BLaER1 (cell line): ENCODE measurements around the gene RAC3.

Experiments
- H3K27ac ChIP-seq: shearing (Covaris generic); formaldehyde crosslinking; 2 replicates; pipeline ENCODE4 v1.8.1; 2022
- H3K27me3 ChIP-seq: shearing (Covaris generic); formaldehyde crosslinking; 2 replicates; pipeline ENCODE4 v1.8.1; 2022
- H3K36me3 ChIP-seq: shearing (Covaris generic); formaldehyde crosslinking; 2 replicates; pipeline ENCODE4 v1.8.1; 2022
- H3K4me1 ChIP-seq: shearing (Covaris generic); formaldehyde crosslinking; 2 replicates; pipeline ENCODE4 v1.8.1; 2022
- H3K4me2 ChIP-seq: shearing (Covaris generic); formaldehyde crosslinking; 2 replicates; pipeline ENCODE4 v1.8.1; 2022
- H3K4me3 ChIP-seq: shearing (Covaris generic); formaldehyde crosslinking; 2 replicates; pipeline ENCODE4 v1.8.1; 2022
- H3K9ac ChIP-seq: shearing (Covaris generic); formaldehyde crosslinking; 2 replicates; pipeline ENCODE4 v1.8.1; 2022
- H3K9me3 ChIP-seq: shearing (Covaris generic); formaldehyde crosslinking; 2 replicates; pipeline ENCODE4 v1.8.1; 2022
- H4K20me1 ChIP-seq: shearing (Covaris generic); formaldehyde crosslinking; 2 replicates; pipeline ENCODE4 v1.8.1; 2022
- Cebpa-rat ChIP-seq: shearing (Covaris generic); IDR thresholded peaks from 2 replicates; pipeline ENCODE4 v1.8.1; 2022

Gene RAC3

DNA sequence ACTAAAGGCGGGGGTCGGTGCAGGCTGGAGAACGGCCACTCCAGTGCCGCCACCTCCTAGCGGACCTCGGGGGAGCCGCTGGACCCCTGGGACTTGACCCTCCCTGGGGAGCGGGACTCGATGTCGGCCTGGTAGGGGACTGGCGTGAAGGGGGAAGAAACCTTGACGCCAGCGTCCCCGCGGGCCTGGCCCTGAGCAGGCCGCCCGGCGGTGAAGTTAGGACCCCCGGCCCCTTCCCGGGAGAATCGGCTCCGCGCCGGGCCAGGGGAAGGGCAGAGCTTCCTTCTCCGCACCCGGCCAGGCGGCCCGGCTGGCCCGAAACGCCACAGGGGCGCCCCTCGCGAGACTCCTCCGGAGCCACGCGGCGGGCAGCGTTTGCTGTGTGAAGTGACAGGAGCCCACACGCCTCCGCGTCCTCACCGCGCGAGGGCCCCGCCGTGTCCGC is 33.7 kb downstream of the RAC3 start:
- Histone ChIP-seq H3K4me3 (peak overlapping the region; percentile 96), H3K9me3 (no peaks in the 10 kb centered on the region)

GRCh38 chr17:82065638-82066303 is 34.3 kb downstream of the RAC3 start, which contains the start of gene DUS1L:
Gene DUS1L (minus strand): TSS chr17:82065804. CDS start chr17:82065059, 745 bp downstream.
- peaks cover 37% of the 10 kb centered on the region for H3K36me3 ChIP-seq
- H3K9ac ChIP-seq = peak within 1 kb of the TSS; percentile 95
- H3K27ac ChIP-seq = peak within 1 kb of the TSS; percentile 92
- peak within 1 kb of the TSS; percentile 99 for H3K4me2 ChIP-seq
- no peaks in the 10 kb centered on the region for H3K9me3 ChIP-seq
- no peaks in the 10 kb centered on the region for H3K27me3 ChIP-seq
- H4K20me1 ChIP-seq = peaks cover 33% of the 10 kb centered on the region
- peaks cover 34% of the 10 kb centered on the region for H3K4me1 ChIP-seq
- TF ChIP-seq Cebpa-rat = no peak
- peak within 1 kb of the TSS; percentile 96 for H3K4me3 ChIP-seq

More for the DNA sequence above, 33.7 kb downstream of the RAC3 start:
- Histone ChIP-seq H3K27ac (peak overlapping the region; percentile 92), H3K27me3 (no peaks in the 10 kb centered on the region), H3K36me3 (peaks cover 42% of the 10 kb centered on the region), H3K4me1 (peaks cover 39% of the 10 kb centered on the region), H3K9ac (peak overlapping the region; percentile 95), H3K4me2 (peak overlapping the region; percentile 99), H4K20me1 (peaks cover 39% of the 10 kb centered on the region)
- TF ChIP-seq Cebpa-rat = no peak

DNA sequence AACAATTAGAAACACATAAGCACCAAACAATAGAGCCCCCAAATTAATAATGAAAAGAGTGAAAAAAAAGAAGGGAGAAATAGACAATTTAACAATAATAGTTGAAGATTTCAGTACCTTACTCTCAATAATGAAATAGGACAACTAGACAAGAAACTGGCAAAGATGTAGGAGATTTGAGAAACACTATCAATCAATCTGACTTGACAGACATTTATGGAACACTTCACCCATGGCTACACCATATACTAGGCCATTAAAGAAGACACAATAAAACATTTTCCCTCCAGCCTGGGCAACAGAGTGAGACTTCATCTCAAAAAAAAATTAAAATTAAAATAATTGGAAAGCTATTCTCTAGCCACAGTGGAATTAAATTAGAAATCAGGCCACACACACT is 39.1 kb downstream of the RAC3 start:
- H3K9ac ChIP-seq = no peak overlapping the region
- H3K4me1 ChIP-seq = peaks cover 32% of the 10 kb centered on the region
- no peak for TF ChIP-seq Cebpa-rat
- H3K4me2 ChIP-seq = no peak overlapping the region
- no peaks in the 10 kb centered on the region for H3K27me3 ChIP-seq
- no peaks in the 10 kb centered on the region for H3K9me3 ChIP-seq
- no peaks in the 10 kb centered on the region for H4K20me1 ChIP-seq
- no peak overlapping the region for H3K27ac ChIP-seq
- no peaks in the 10 kb centered on the region for H3K36me3 ChIP-seq
- H3K4me3 ChIP-seq = no peak overlapping the region

- Histone ChIP-seq H3K27ac (no peak overlapping the region), H3K9ac (no peak overlapping the region), H3K9me3 (no peaks in the 10 kb centered on the region), H3K4me1 (peaks cover 33% of the 10 kb centered on the region), H3K4me3 (no peak overlapping the region), H3K4me2 (no peak overlapping the region), H3K27me3 (no peaks in the 10 kb centered on the region), H3K36me3 (peaks cover 15% of the 10 kb centered on the region), H4K20me1 (peaks cover 4% of the 10 kb centered on the region; the same call in 1 of the 2 replicates)
- TF ChIP-seq Cebpa-rat = no peak
Observed at GRCh38 chr17:82072827-82073226, 41.3 kb downstream of the RAC3 start.

- no peak overlapping the region for H3K27ac ChIP-seq
- H3K4me1 ChIP-seq = peaks cover 33% of the 10 kb centered on the region
- no peaks in the 10 kb centered on the region for H3K9me3 ChIP-seq
- TF ChIP-seq Cebpa-rat = no peak
- H3K9ac ChIP-seq = no peak overlapping the region
- no peak overlapping the region for H3K4me2 ChIP-seq
- H4K20me1 ChIP-seq = peaks cover 10% of the 10 kb centered on the region; the same call in 1 of the 2 replicates
- H3K4me3 ChIP-seq = no peak overlapping the region
- peaks cover 21% of the 10 kb centered on the region for H3K36me3 ChIP-seq
- H3K27me3 ChIP-seq = no peaks in the 10 kb centered on the region
Observed at GRCh38 chr17:82073446-82073845, 42.0 kb downstream of the RAC3 start.

DNA sequence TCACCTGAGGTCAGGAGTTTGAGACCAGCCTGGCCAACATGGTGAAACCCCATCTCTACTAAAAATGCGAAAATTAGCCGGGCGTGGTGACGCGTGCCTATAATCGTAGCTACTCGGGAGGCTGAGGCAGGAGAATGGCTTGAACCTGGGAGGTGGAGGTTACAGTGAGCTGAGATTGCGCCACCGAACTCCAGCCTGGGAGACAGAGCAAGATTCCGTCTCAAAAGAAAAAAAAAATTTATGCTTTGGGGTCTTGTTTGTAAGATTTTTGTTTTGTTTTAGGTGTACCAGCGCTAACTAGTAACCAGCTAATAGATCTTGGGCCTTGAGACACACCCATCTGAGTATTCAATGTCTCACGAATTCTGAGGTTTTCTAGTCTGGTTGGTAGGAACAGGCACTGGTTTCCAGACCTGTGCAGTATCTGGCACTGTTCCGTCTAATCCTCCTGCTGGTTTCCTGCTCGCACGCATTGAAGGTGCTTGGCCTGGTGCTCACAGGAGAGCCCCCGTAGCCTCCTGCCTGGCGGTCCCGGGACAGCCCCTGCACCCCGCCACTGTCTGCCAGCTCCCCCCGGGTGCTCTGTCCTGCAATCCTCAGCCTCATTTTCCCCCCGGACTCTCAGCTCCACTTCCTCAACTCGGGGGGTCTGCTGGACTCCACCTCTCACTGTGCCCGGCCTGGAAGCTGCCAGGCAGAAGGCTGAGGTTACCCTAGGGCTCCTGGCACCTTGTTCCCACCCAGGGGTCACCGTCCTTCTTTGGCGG is 44.7 kb downstream of the RAC3 start:
- no peak for TF ChIP-seq Cebpa-rat
- H3K4me3 ChIP-seq = no peak overlapping the region
- H3K4me2 ChIP-seq = peak overlapping the region; percentile 48
- no peaks in the 10 kb centered on the region for H3K27me3 ChIP-seq
- peak overlapping the region; percentile 26; the same call in 1 of the 2 replicates for H3K27ac ChIP-seq
- H3K4me1 ChIP-seq = peaks cover 33% of the 10 kb centered on the region
- H4K20me1 ChIP-seq = peaks cover 34% of the 10 kb centered on the region
- H3K9me3 ChIP-seq = no peaks in the 10 kb centered on the region
- peaks cover 47% of the 10 kb centered on the region for H3K36me3 ChIP-seq
- H3K9ac ChIP-seq = no peak overlapping the region

DNA sequence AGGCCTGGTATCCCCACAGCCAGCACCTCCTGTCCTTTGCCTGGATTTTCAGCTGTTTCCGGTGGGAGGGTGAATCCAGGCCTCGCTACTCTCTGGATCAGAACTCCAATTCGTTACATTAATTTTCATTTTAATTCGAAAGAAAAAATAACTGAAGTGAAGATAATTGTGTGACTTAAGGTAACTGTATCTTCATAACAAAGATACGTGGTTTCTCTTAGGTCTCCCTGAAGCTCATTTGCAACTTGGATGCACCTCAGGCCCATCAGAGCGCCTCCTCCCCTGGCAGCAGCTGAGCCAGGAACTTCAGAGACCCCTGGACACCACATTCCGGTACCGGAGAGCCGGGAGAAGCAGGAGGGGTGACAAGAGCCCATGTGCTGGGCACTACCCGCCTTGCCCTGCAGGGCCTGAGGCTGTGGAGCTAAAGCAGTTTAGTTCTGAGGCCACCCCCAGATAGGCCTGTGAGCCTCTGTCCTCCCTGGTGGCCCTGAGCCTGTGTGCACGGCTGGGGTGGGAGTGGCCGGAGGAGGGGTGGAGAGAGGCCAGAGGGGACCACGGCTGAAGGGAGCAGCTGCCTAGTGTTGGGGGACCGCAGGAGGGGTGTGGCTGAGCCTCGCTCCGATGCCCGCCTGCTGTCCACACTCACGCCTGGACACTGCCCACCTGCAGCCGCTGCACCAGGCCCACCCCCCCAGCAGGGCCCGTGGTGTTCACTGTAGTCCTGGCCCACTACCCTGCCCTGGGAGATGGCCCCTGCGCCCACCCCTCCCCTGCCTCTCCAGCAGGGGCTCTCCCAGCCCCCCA is 45.5 kb downstream of the RAC3 start:
- Histone ChIP-seq H3K9me3 (no peaks in the 10 kb centered on the region), H3K4me3 (no peak overlapping the region), H3K4me2 (peak overlapping the region; percentile 48), H3K9ac (no peak overlapping the region), H3K36me3 (peaks cover 53% of the 10 kb centered on the region), H4K20me1 (peaks cover 39% of the 10 kb centered on the region), H3K27ac (peak overlapping the region; percentile 26; the same call in 1 of the 2 replicates), H3K4me1 (peaks cover 33% of the 10 kb centered on the region), H3K27me3 (no peaks in the 10 kb centered on the region)
- TF ChIP-seq Cebpa-rat = no peak

GRCh38 chr17:82077617-82078358 is 46.3 kb downstream of the RAC3 start:
- H3K9ac ChIP-seq = no peak overlapping the region
- TF ChIP-seq Cebpa-rat = no peak
- H3K4me3 ChIP-seq = no peak overlapping the region
- H3K4me1 ChIP-seq = peaks cover 33% of the 10 kb centered on the region
- peaks cover 47% of the 10 kb centered on the region for H4K20me1 ChIP-seq
- no peak overlapping the region for H3K27ac ChIP-seq
- H3K4me2 ChIP-seq = no peak overlapping the region
- H3K9me3 ChIP-seq = no peaks in the 10 kb centered on the region
- peaks cover 61% of the 10 kb centered on the region for H3K36me3 ChIP-seq
- H3K27me3 ChIP-seq = no peaks in the 10 kb centered on the region

- Histone ChIP-seq H3K4me2 (no peak overlapping the region), H3K9me3 (no peaks in the 10 kb centered on the region), H3K27ac (no peak overlapping the region), H4K20me1 (peaks cover 54% of the 10 kb centered on the region), H3K4me1 (peaks cover 33% of the 10 kb centered on the region), H3K4me3 (no peak overlapping the region), H3K36me3 (peaks cover 68% of the 10 kb centered on the region), H3K27me3 (no peaks in the 10 kb centered on the region), H3K9ac (no peak overlapping the region)
- no peak for TF ChIP-seq Cebpa-rat
Observed at GRCh38 chr17:82078433-82078832, 47.0 kb downstream of the RAC3 start.
